DOHH2 (cell line): ENCODE results near the gene FHOD3.

Experiments used
- CTCF ChIP-seq: fragments of 200-600 bp; sonication (generic); IDR thresholded peaks from one replicate; pipeline ENCODE4 v1.5.1; 2014; ENCODE audit warnings: antibody characterized with exemption, mild to moderate bottlenecking, low read depth, low read length; ENCODE audit not compliant: poor library complexity, severe bottlenecking
- EZH2phosphoT487 ChIP-seq: fragments of 200-600 bp; sonication (generic); IDR thresholded peaks from 2 replicates; pipeline ENCODE4 v1.6.1; 2017; ENCODE audit warnings: borderline replicate concordance, mild to moderate bottlenecking, antibody characterized with exemption, low read length, moderate library complexity, mixed read lengths

- TF ChIP-seq EZH2phosphoT487 (no peak), CTCF (no peak)
These were observed 82.0 kb downstream of the FHOD3 start for GRCh38 chr18:36379435-36379984.
